Epithelial cell of proximal tubule (primary cell): ENCODE data around the gene DNAJC16. TPM values are rescaled to one million over a fixed set of nuclear protein-coding genes. Genes with fewer than 3 reads are reported as not detected.

Experiments
- DNase-seq: peaks from one replicate; pipeline ENCODE4 v3.0.0-alpha.2; 2011; ENCODE audit warnings: low read depth
- H3K4me3 ChIP-seq: 2 replicates; pipeline ENCODE4 v1.5.1; 2011; ENCODE audit warnings: low read depth, mild to moderate bottlenecking, low read length
- CTCF ChIP-seq: conservative IDR thresholded peaks from 2 replicates; pipeline ENCODE4 v1.5.1; 2012; ENCODE audit warnings: low read depth, mild to moderate bottlenecking, low read length
- total RNA-seq: library from RNA; depleted of rRNA; stranded (reverse); fragments of >200 nt; gene quantifications from 2 replicates; pipeline ENCODE4 v1.2.3, GENCODE V29; 2015

The DNAJC16 gene
- total RNA-seq, 1 donor from 2014 or later, result 13.5 TPM

- H3K4me3 ChIP-seq, result no peak overlapping the region
- DNase-seq, result peak; percentile 85
- no peak for TF ChIP-seq CTCF
Measured at GRCh38 chr1:15559189-15559810, 32.7 kb downstream of the DNAJC16 start.

GRCh38 chr1:15568387-15569073 is 41.9 kb downstream of the DNAJC16 start:
- no peak for DNase-seq
- TF ChIP-seq CTCF, result no peak

DNA sequence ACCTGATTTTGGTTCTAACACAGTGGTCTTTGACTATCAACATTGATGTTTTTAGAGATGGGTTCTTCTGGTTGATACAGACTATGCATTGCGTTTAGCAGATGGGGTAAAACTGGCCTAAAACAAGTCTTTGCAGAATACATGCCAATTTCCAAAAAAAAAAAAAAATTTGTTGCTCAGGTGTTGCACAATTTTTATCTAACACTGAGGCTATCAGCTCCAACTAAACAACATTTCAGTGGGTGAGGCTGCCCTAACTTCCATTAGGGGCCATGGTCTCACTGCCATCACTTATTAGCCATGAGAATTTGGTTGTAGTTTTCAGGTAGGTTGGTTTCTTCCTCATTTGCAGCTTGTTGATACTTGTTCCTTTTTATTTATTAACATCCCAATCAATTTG is 44.2 kb downstream of the DNAJC16 start:
- DNase-seq, result no peak
- H3K4me3 ChIP-seq, result no peak overlapping the region
- no peak for TF ChIP-seq CTCF

More at GRCh38 chr1:15568387-15569073, 41.9 kb downstream of the DNAJC16 start:
- H3K4me3 ChIP-seq, result no peak overlapping the region

DNA sequence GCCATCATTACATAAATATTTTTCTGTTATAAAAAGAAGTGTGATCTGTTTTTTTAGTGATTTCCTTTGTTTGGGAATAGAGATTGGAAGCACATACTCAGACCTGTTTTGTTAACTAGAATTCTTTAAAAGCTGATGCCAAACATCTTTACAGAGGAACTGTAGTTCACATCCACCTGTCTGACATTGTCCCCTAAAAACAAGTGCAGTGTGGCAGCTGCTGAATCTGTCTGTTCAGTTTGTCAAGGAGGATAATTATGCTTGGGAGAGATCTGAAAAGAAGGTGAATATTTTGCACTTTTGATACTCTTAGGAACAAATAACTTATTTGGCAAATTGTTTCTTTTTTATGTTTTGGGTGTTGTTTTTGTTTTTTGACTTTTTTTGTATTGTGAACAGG is 44.6 kb downstream of the DNAJC16 start:
- TF ChIP-seq CTCF, result no peak
- no peak overlapping the region for H3K4me3 ChIP-seq
- no peak for DNase-seq

DNA sequence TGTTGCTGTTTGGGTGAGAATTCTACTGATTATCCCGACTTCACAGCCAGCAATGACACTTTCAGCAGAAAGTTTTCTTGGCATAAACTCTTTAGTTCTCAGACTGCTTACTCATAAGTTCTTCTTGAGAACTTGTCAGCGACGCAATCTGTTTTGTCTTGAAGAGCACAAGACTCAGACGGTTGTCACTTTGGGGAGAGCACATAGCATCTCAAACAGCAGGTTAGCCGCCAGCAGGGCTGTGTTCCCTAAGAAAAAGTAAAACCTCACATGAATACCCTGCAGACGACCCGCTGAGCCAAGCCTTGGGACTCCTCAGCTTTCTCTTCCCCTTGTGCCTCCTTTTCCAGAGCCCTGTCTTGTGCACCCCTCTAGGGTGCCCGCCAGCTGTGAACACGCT is 46.8 kb downstream of the DNAJC16 start:
- no peak for TF ChIP-seq CTCF
- no peak overlapping the region for H3K4me3 ChIP-seq
- no peak for DNase-seq

GRCh38 chr1:15574741-15575140 is 48.1 kb downstream of the DNAJC16 start:
- no peak for TF ChIP-seq CTCF
- DNase-seq, result peak; percentile 86

More at GRCh38 chr1:15574741-15575140, 48.1 kb downstream of the DNAJC16 start:
- no peak overlapping the region for H3K4me3 ChIP-seq
